Measurements from ENCODE around the gene VSTM2B. TPM values are rescaled to one million over a fixed set of nuclear protein-coding genes. Genes with fewer than 3 reads are reported as not detected.

VSTM2B gene
- polyA plus RNA-seq, 1 of the 3 experiments (the other 2 are of a cell fraction): not detected

DNA sequence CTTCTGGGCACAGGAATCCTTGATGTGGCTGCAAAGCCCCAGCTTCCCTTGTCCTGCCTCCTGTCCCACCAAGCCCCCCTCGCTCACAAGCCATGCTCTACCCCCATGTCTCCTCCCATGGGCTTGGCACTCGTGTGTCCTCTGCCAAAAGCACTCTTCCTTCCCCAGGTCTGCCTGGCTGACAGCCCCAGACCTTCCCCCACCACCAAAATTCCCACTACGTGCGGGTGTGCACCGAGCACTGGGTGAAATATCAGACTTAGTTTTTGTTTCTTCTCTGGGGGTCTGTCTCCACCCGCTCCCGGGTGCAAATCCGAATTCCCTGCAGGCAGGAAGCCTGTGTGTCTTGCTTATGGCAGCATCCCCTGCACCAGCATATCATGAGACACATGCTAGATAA is 5.9 kb upstream of the VSTM2B start:
- DNase-seq: no peak
- Histone ChIP-seq H3K9ac (no peak overlapping the region), H3K79me2 (ENCODE audit: insufficient read depth) (no peaks in the 10 kb centered on the region), H3K27me3 (ENCODE audit: insufficient read depth) (peaks cover 39% of the 10 kb centered on the region), H3K9me3 (no peaks in the 10 kb centered on the region), H3K36me3 (replicated peaks in 1 of 2; ENCODE audit: control insufficient read depth in 1 of 2, insufficient read depth in 2 of 2, low read length in 1 of 2) (no peaks in the 10 kb centered on the region), H3K27ac (ENCODE audit: low read depth in 2 of 2, low read length in 1 of 2) (no peak overlapping the region), H3F3A (replicated peaks; ENCODE audit: insufficient read depth) (no peaks in the 10 kb centered on the region), H3K4me3 (ENCODE audit: low read depth in 2 of 2, low read length in 1 of 2) (no peak overlapping the region), H4K20me1 (ENCODE audit: insufficient read depth) (no peaks in the 10 kb centered on the region), H3K4me1 (ENCODE audit: control insufficient read depth in 1 of 2, insufficient read depth in 2 of 2, low read depth in 1 of 2, low read length in 1 of 2) (no peaks in the 10 kb centered on the region), H3K4me2 (no peak overlapping the region), H2AFZ (ENCODE audit: low read depth) (no peak overlapping the region), H3K9me2 (no peaks in the 10 kb centered on the region)
- CTCF ChIA-PET: interaction anchor here (2.2 kb wide), 1 partner anchor 8 kb away, joined by 11 read pairs; no protein-coding TSS in a partner anchor
- 12% methylated on average over 8 of the region's 8 CpGs for WGBS (ENCODE audit: low lambda C conversion rate)
- POLR2A ChIA-PET: no interaction called here
- TF ChIP-seq EZH2phosphoT487 (IDR thresholded peaks at IDR 0.05; ENCODE audit: borderline replicate concordance, low read depth) (no peak), CHD2 (IDR thresholded peaks at IDR 0.05; ENCODE audit: low read length, partially characterized antibody) (no peak), MXI1 (IDR thresholded peaks at IDR 0.05; ENCODE audit: low read depth, low read length) (no peak), SIN3A (IDR thresholded peaks at IDR 0.05; ENCODE audit: borderline replicate concordance, low read depth, low read length) (no peak), FOXM1 (IDR thresholded peaks at IDR 0.05; ENCODE audit: low read depth) (no peak), GATA2 (CRISPR knock-in tag; IDR thresholded peaks at IDR 0.05) (no peak), SMC3 (IDR thresholded peaks at IDR 0.05; ENCODE audit: low read depth, low read length) (no peak), RCOR1 (IDR thresholded peaks at IDR 0.05; ENCODE audit: low read length) (no peak), ELF1 (IDR thresholded peaks at IDR 0.05) (no peak)
- TF ChIP-seq, protein P1, sequence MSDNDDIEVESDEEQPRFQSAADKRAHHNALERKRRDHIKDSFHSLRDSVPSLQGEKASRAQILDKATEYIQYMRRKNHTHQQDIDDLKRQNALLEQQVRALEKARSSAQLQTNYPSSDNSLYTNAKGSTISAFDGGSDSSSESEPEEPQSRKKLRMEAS (IDR thresholded peaks at IDR 0.05; ENCODE audit: low read depth): no peak
- TF ChIP-seq, protein P2, sequence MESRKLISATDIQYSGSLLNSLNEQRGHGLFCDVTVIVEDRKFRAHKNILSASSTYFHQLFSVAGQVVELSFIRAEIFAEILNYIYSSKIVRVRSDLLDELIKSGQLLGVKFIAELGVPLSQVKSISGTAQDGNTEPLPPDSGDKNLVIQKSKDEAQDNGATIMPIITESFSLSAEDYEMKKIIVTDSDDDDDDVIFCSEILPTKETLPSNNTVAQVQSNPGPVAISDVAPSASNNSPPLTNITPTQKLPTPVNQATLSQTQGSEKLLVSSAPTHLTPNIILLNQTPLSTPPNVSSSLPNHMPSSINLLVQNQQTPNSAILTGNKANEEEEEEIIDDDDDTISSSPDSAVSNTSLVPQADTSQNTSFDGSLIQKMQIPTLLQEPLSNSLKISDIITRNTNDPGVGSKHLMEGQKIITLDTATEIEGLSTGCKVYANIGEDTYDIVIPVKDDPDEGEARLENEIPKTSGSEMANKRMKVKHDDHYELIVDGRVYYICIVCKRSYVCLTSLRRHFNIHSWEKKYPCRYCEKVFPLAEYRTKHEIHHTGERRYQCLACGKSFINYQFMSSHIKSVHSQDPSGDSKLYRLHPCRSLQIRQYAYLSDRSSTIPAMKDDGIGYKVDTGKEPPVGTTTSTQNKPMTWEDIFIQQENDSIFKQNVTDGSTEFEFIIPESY (IDR thresholded peaks at IDR 0.05; ENCODE audit: borderline replicate concordance, low read depth): no peak
- TF ChIP-seq, protein P3, sequence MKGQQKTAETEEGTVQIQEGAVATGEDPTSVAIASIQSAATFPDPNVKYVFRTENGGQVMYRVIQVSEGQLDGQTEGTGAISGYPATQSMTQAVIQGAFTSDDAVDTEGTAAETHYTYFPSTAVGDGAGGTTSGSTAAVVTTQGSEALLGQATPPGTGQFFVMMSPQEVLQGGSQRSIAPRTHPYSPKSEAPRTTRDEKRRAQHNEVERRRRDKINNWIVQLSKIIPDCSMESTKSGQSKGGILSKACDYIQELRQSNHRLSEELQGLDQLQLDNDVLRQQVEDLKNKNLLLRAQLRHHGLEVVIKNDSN (IDR thresholded peaks at IDR 0.05; ENCODE audit: borderline replicate concordance, low read depth): no peak

DNA sequence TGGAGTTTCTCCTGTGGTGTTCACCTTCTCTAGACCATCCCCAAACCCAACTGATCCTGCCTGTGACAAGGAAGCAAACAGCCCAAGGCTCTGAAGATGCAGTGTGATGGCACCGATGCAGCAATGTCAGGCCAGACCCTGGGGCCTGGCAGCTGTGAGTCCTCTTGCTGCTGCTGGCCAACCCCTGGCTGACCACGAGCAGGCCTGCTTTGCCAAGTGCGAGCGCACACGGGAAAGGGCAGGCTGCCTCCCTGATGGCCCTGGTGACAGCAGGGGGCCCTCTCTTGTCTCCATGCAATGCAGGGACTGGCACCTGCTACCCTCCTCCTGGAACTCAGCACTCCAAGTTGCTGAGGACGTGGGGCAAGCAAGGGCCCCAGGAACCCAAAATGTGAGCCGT is 5.4 kb upstream of the VSTM2B start:
- Histone ChIP-seq H2AFZ (ENCODE audit: low read depth) (no peak overlapping the region), H3K9me2 (no peaks in the 10 kb centered on the region), H3K4me2 (no peak overlapping the region), H3F3A (replicated peaks; ENCODE audit: insufficient read depth) (no peaks in the 10 kb centered on the region), H3K27ac (ENCODE audit: low read depth in 2 of 2, low read length in 1 of 2) (no peak overlapping the region), H3K36me3 (replicated peaks in 1 of 2; ENCODE audit: control insufficient read depth in 1 of 2, insufficient read depth in 2 of 2, low read length in 1 of 2) (no peaks in the 10 kb centered on the region), H3K9ac (no peak overlapping the region), H3K79me2 (ENCODE audit: insufficient read depth) (no peaks in the 10 kb centered on the region), H3K4me1 (ENCODE audit: control insufficient read depth in 1 of 2, insufficient read depth in 2 of 2, low read depth in 1 of 2, low read length in 1 of 2) (no peaks in the 10 kb centered on the region), H3K27me3 (ENCODE audit: insufficient read depth) (peaks cover 41% of the 10 kb centered on the region), H3K4me3 (ENCODE audit: low read depth in 2 of 2, low read length in 1 of 2) (no peak overlapping the region), H4K20me1 (ENCODE audit: insufficient read depth) (no peaks in the 10 kb centered on the region), H3K9me3 (no peaks in the 10 kb centered on the region)
- POLR2A ChIA-PET: no interaction called here
- CTCF ChIA-PET: interaction anchor here (2.2 kb wide), 1 partner anchor 8 kb away, joined by 11 read pairs; no protein-coding TSS in a partner anchor
- no peak for TF ChIP-seq ELF1 (IDR thresholded peaks at IDR 0.05)
- TF ChIP-seq MEF2A (IDR thresholded peaks at IDR 0.05; ENCODE audit: borderline replicate concordance, low read depth): no peak
- TF ChIP-seq TCF12 (IDR thresholded peaks at IDR 0.05): no peak
- no peak for TF ChIP-seq JUND (IDR thresholded peaks at IDR 0.05)
- no peak for TF ChIP-seq FOXM1 (IDR thresholded peaks at IDR 0.05; ENCODE audit: low read depth)
- TF ChIP-seq, protein P3 (IDR thresholded peaks at IDR 0.05; ENCODE audit: borderline replicate concordance, low read depth): no peak
- no peak for TF ChIP-seq GATA2 (CRISPR knock-in tag; IDR thresholded peaks at IDR 0.05)
- TF ChIP-seq MXI1 (IDR thresholded peaks at IDR 0.05; ENCODE audit: low read depth, low read length): no peak
- 13% methylated on average over 4 of the region's 7 CpGs for WGBS (ENCODE audit: low lambda C conversion rate)
- DNase-seq: no peak
